GM12892 (cell line): ENCODE results near the gene METAP1.

Source experiments
- POLR2A ChIP-seq: IDR thresholded peaks from 2 replicates; pipeline ENCODE4 v1.6.1; 2011; ENCODE audit warnings: low read depth, low read length, control low read depth
- POLR2AphosphoS5 ChIP-seq: IDR thresholded peaks from 2 replicates; pipeline ENCODE4 v1.6.1; 2011; ENCODE audit warnings: low read depth, low read length, control low read depth

GRCh38 chr4:99052902-99053301, 57.4 kb downstream of the METAP1 start:
- no peak for TF ChIP-seq POLR2AphosphoS5
- no peak for TF ChIP-seq POLR2A
